Measurements from ENCODE around the gene CFAP210.

The CFAP210 gene

GRCh38 chr2:169670937-169671336 is 23.3 kb downstream of the CFAP210 start:
- no CpG with 5 or more reads among the region's 4 CpGs for WGBS (ENCODE audit: extremely low coverage, insufficient coverage, insufficient read length)
- H3K9me3 ChIP-seq (ENCODE audit: insufficient read depth, low read depth, low read length): no peaks in the 10 kb centered on the region
- no peak overlapping the region for H4K8ac ChIP-seq (ENCODE audit: low read depth, low read length)

GRCh38 chr2:169670215-169670651 is 24.0 kb downstream of the CFAP210 start:
- no peak overlapping the region for H4K91ac ChIP-seq (ENCODE audit: low read depth, low read length)

More at GRCh38 chr2:169670937-169671336, 23.3 kb downstream of the CFAP210 start:
- Histone ChIP-seq H3K4me2 (ENCODE audit: low read length) (no peak overlapping the region), H4K91ac (ENCODE audit: low read depth, low read length) (no peak overlapping the region), H3K27ac (ENCODE audit: low read depth, low read length) (no peak overlapping the region), H3K4me1 (ENCODE audit: control insufficient read depth in 1 of 2, insufficient read depth in 2 of 2, low read length in 2 of 2) (no peaks in the 10 kb centered on the region), H2BK5ac (ENCODE audit: low read depth, low read length, poor library complexity) (no peak overlapping the region), H2BK120ac (ENCODE audit: insufficient read depth, low read length, poor library complexity) (no peak overlapping the region), H3K79me2 (ENCODE audit: control insufficient read depth, insufficient read depth, low read length, poor library complexity) (no peaks in the 10 kb centered on the region), H3K18ac (ENCODE audit: low read length) (no peak overlapping the region), H3K79me1 (ENCODE audit: low read length) (no peaks in the 10 kb centered on the region), H3K27me3 (ENCODE audit: insufficient read depth, low read length) (no peaks in the 10 kb centered on the region), H2AFZ (ENCODE audit: insufficient read depth, low read length, poor library complexity) (no peak overlapping the region), H3K36me3 (ENCODE audit: control insufficient read depth in 1 of 2, insufficient read depth in 2 of 2, low read length in 2 of 2) (no peaks in the 10 kb centered on the region), H3K4me3 (ENCODE audit: low read depth, low read length) (no peak overlapping the region), H3K9ac (ENCODE audit: low read length) (no peak overlapping the region), H3K14ac (ENCODE audit: low read length) (no peak overlapping the region), H3K23ac (ENCODE audit: low read length) (no peak overlapping the region), H2BK12ac (ENCODE audit: low read length) (no peak overlapping the region), H4K12ac (ENCODE audit: low read depth, low read length) (no peak overlapping the region), H2AK5ac (ENCODE audit: low read length) (no peak overlapping the region), H3K4ac (ENCODE audit: low read depth, low read length) (no peak overlapping the region)
- no peak for DNase-seq

GRCh38 chr2:169667583-169667982 is 26.6 kb downstream of the CFAP210 start:
- Histone ChIP-seq H4K12ac (ENCODE audit: low read depth, low read length) (no peak overlapping the region), H3K4ac (ENCODE audit: low read depth, low read length) (no peak overlapping the region), H3K9me3 (ENCODE audit: insufficient read depth, low read depth, low read length) (no peaks in the 10 kb centered on the region), H2BK120ac (ENCODE audit: insufficient read depth, low read length, poor library complexity) (no peak overlapping the region), H4K91ac (ENCODE audit: low read depth, low read length) (no peak overlapping the region), H3K27me3 (ENCODE audit: insufficient read depth, low read length) (no peaks in the 10 kb centered on the region), H3K4me2 (ENCODE audit: low read length) (no peak overlapping the region), H4K8ac (ENCODE audit: low read depth, low read length) (no peak overlapping the region), H3K27ac (ENCODE audit: low read depth, low read length) (no peak overlapping the region), H2AFZ (ENCODE audit: insufficient read depth, low read length, poor library complexity) (no peak overlapping the region), H2BK5ac (ENCODE audit: low read depth, low read length, poor library complexity) (no peak overlapping the region), H3K18ac (ENCODE audit: low read length) (no peak overlapping the region), H3K79me2 (ENCODE audit: control insufficient read depth, insufficient read depth, low read length, poor library complexity) (no peaks in the 10 kb centered on the region), H2BK12ac (ENCODE audit: low read length) (no peak overlapping the region), H3K4me3 (ENCODE audit: low read depth, low read length) (no peak overlapping the region), H2AK5ac (ENCODE audit: low read length) (no peak overlapping the region), H3K14ac (ENCODE audit: low read length) (no peak overlapping the region), H3K9ac (ENCODE audit: low read length) (no peak overlapping the region), H3K23ac (ENCODE audit: low read length) (no peak overlapping the region), H3K4me1 (ENCODE audit: control insufficient read depth in 1 of 2, insufficient read depth in 2 of 2, low read length in 2 of 2) (peaks cover 0 to 2% of the 10 kb centered on the region in 2 experiments), H3K79me1 (ENCODE audit: low read length) (no peaks in the 10 kb centered on the region), H3K36me3 (ENCODE audit: control insufficient read depth in 1 of 2, insufficient read depth in 2 of 2, low read length in 2 of 2) (no peaks in the 10 kb centered on the region)
- WGBS (ENCODE audit: extremely low coverage, insufficient coverage, insufficient read length): no CpG with 5 or more reads among the region's 2 CpGs
- DNase-seq: no peak

More at GRCh38 chr2:169670215-169670651, 24.0 kb downstream of the CFAP210 start:
- Histone ChIP-seq H3K4me2 (ENCODE audit: low read length) (no peak overlapping the region), H3K23ac (ENCODE audit: low read length) (peak overlapping the region; percentile 1), H3K36me3 (ENCODE audit: control insufficient read depth in 1 of 2, insufficient read depth in 2 of 2, low read length in 2 of 2) (no peaks in the 10 kb centered on the region), H4K12ac (ENCODE audit: low read depth, low read length) (no peak overlapping the region), H3K79me2 (ENCODE audit: control insufficient read depth, insufficient read depth, low read length, poor library complexity) (no peaks in the 10 kb centered on the region), H2BK5ac (ENCODE audit: low read depth, low read length, poor library complexity) (no peak overlapping the region), H2AK5ac (ENCODE audit: low read length) (no peak overlapping the region), H3K79me1 (ENCODE audit: low read length) (no peaks in the 10 kb centered on the region), H3K4ac (ENCODE audit: low read depth, low read length) (no peak overlapping the region), H3K27me3 (ENCODE audit: insufficient read depth, low read length) (no peaks in the 10 kb centered on the region), H2AFZ (ENCODE audit: insufficient read depth, low read length, poor library complexity) (no peak overlapping the region), H3K4me1 (ENCODE audit: control insufficient read depth in 1 of 2, insufficient read depth in 2 of 2, low read length in 2 of 2) (no peaks in the 10 kb centered on the region), H2BK120ac (ENCODE audit: insufficient read depth, low read length, poor library complexity) (no peak overlapping the region), H4K8ac (ENCODE audit: low read depth, low read length) (no peak overlapping the region), H3K9ac (ENCODE audit: low read length) (no peak overlapping the region), H3K27ac (ENCODE audit: low read depth, low read length) (no peak overlapping the region), H3K4me3 (ENCODE audit: low read depth, low read length) (no peak overlapping the region), H3K14ac (ENCODE audit: low read length) (no peak overlapping the region), H2BK12ac (ENCODE audit: low read length) (no peak overlapping the region), H3K18ac (ENCODE audit: low read length) (no peak overlapping the region), H3K9me3 (ENCODE audit: insufficient read depth, low read depth, low read length) (no peaks in the 10 kb centered on the region)
- peak; percentile 39 to 65 for DNase-seq
- WGBS (ENCODE audit: extremely low coverage, insufficient coverage, insufficient read length): no CpG with 5 or more reads among the region's 2 CpGs

- H3K4me2 ChIP-seq (ENCODE audit: low read length): no peak overlapping the region
Observed at GRCh38 chr2:169664978-169665930, 29.0 kb downstream of the CFAP210 start.

More at GRCh38 chr2:169664978-169665930, 29.0 kb downstream of the CFAP210 start:
- H2AK5ac ChIP-seq (ENCODE audit: low read length): no peak overlapping the region
- H4K91ac ChIP-seq (ENCODE audit: low read depth, low read length): no peak overlapping the region
- H4K8ac ChIP-seq (ENCODE audit: low read depth, low read length): no peak overlapping the region
- no peak overlapping the region for H3K14ac ChIP-seq (ENCODE audit: low read length)
- no peaks in the 10 kb centered on the region for H3K36me3 ChIP-seq (ENCODE audit: control insufficient read depth in 1 of 2, insufficient read depth in 2 of 2, low read length in 2 of 2)
- H3K9me3 ChIP-seq (ENCODE audit: insufficient read depth, low read depth, low read length): no peaks in the 10 kb centered on the region
- DNase-seq: peak; percentile 81 to 91
- WGBS (ENCODE audit: extremely low coverage, insufficient coverage, insufficient read length): no CpG with 5 or more reads among the region's 1 CpG
- H2BK5ac ChIP-seq (ENCODE audit: low read depth, low read length, poor library complexity): no peak overlapping the region
- H3K4ac ChIP-seq (ENCODE audit: low read depth, low read length): no peak overlapping the region
- H3K18ac ChIP-seq (ENCODE audit: low read length): no peak overlapping the region
- H3K79me2 ChIP-seq (ENCODE audit: control insufficient read depth, insufficient read depth, low read length, poor library complexity): no peaks in the 10 kb centered on the region
- no peak overlapping the region for H3K23ac ChIP-seq (ENCODE audit: low read length)
- no peak overlapping the region for H4K12ac ChIP-seq (ENCODE audit: low read depth, low read length)
- no peak overlapping the region for H3K27ac ChIP-seq (ENCODE audit: low read depth, low read length)
- H2BK120ac ChIP-seq (ENCODE audit: insufficient read depth, low read length, poor library complexity): no peak overlapping the region
- no peak overlapping the region for H2BK12ac ChIP-seq (ENCODE audit: low read length)
- H3K4me1 ChIP-seq (ENCODE audit: control insufficient read depth in 1 of 2, insufficient read depth in 2 of 2, low read length in 2 of 2): peaks cover 0 to 2% of the 10 kb centered on the region in 2 experiments
- no peak overlapping the region for H3K9ac ChIP-seq (ENCODE audit: low read length)
- no peak overlapping the region for H2AFZ ChIP-seq (ENCODE audit: insufficient read depth, low read length, poor library complexity)
- H3K4me3 ChIP-seq (ENCODE audit: low read depth, low read length): no peak overlapping the region
- no peaks in the 10 kb centered on the region for H3K27me3 ChIP-seq (ENCODE audit: insufficient read depth, low read length)
- H3K79me1 ChIP-seq (ENCODE audit: low read length): no peaks in the 10 kb centered on the region
